ENCODE measurements around the gene PHLPP1.

Gene PHLPP1

DNA sequence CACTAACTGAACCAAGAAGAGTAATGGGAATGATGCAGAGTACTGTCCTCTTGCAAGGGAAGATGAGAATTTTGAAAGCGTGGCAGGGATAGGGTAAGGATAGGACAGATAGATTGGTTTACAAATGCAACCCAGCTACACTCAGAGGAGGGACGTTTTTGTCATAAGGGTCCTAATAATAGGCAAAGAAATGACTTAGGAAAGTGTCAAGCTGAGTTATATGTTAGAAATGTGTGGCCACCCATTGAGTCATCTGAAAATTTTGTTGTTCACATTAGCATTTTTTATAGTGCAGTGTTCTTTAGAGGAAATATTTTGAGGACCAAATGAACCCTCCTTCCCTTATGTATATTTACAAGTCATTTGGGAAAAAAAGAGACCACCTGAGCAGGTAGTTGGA lies 137.5 kb downstream of the PHLPP1 start:
- no peak for DNase-seq (ENCODE audit: low spot score)

DNA sequence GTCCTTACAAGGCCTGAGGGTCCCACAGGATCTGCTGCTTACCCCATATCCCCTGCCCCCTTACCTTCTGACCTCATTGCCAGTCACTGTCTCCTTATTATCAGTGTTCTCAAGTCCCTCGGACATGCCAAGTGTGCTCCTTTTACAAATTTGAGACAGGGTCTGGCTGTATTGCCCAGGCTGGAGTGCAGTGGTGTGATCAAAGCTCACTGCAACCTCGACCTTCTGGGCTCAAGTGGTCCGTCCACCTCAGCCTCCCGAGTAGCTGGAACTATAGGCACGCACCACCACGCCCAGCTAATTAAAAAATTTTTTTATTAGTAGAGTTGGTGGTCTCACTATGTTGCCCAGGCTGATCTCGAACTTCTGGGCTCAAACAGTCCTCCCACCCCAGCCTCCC lies 141.0 kb downstream of the PHLPP1 start:
- DNase-seq (ENCODE audit: low spot score), result no peak

DNA sequence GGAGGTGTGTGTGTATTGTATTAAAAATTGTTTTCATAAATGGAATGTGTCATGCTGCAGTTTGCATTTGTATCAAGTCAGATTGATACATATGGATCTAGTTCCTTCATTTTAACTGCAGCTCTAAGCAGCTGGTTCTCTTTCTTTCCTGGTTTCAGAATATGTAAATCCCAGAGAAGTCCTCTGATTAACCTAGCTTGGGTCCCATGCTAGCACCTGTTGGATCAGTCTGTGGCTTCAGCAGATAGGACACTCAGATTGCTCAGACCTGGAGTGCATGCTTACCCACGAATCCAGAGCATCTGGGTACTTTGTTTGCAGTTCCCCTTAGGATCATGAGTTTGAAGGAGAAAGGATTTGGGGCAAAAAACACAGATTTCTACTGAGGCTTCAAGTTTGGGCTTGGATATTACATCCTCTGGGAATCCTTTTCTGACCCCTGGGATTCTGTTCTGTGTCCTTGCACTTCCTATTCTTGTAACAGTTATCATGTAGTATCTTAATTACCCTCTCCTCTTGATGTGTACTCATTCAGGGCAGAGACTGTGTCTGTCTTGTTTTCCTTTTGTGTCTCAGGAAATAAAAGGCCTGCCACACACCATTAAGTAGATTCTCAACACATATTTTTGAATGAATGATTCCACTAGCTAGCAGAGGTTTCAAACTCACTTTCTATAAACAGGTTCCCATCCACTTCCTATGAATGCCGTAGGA lies 142.1 kb downstream of the PHLPP1 start:
- DNase-seq (ENCODE audit: low spot score), result no peak

DNA sequence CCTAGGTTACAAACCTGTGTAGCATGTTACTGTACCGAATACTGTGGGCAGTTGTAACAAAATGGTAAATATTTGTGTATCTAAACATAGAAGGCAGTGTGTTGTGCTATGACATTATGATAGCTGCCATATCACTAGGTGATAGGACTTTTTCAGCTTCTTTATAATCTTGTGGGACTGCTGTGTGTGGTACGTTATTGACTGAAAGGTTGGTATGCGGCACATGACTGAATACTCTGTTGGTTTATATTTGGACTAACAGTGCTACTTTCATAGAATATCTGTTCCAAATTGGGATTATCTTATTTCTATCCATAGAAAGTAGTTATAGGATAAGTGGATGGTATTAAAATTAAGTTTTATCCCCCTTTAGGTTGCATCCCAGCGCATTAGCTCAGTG lies 144.7 kb downstream of the PHLPP1 start:
- no peak for DNase-seq (ENCODE audit: low spot score)

DNA sequence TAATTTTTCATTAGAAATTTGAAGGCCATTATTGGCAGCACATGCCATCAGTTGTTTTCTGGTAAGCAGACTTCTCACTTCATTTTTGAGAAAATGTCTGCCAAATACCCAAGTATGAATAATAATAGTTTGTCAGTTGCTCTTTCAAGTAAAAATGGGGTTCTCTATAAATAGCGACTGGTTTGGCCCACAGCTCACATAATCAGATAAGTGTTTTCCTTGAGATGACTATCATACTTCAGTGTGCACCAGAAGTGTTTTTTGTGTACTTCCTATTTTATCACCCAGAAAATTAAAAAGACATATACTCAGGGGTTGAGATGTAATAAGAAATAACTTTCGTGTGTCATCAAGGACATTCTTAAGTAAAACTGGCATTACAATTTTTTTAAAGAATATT lies 147.1 kb downstream of the PHLPP1 start:
- no peak for DNase-seq (ENCODE audit: low spot score)

DNA sequence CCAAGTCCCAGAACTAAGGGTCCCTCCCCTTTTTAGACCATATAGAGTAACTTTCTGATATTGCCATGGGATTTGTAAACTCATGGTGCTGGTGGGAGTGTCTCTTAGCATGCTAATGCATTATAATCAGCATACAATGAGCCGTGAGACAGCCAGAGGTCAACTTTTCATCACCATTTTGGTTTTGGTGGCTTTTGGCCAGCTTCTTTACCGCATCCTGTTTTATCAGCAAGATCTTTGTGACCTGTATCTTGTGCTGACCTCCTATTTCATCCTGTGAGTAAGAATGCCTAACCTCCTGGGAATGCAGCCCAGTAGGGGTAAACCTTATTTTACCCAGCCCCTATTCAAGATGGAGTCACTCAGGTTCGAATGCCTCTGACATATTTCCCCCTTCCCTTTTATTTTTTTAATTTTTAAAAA lies 148.2 kb downstream of the PHLPP1 start:
- no peak for DNase-seq (ENCODE audit: low spot score)

DNA sequence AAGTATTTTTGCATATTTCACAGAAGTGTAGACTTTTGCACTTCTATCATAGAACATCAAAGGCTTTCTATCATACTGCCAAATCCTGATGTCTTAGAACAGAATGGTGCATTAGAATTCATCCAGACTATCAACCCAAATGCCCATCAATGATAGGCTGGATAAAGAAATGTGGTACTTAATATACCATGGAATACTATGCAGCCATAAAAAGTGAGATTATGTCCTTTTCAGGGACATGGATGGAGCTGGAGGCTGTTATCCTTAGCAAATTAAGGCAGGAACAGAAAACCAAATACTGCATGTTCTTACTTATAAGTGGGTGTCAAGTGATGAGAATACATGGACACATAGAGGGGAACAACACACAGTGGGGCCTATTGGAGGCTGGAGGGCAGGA lies 150.2 kb downstream of the PHLPP1 start:
- DNase-seq (ENCODE audit: low spot score), result no peak

DNA sequence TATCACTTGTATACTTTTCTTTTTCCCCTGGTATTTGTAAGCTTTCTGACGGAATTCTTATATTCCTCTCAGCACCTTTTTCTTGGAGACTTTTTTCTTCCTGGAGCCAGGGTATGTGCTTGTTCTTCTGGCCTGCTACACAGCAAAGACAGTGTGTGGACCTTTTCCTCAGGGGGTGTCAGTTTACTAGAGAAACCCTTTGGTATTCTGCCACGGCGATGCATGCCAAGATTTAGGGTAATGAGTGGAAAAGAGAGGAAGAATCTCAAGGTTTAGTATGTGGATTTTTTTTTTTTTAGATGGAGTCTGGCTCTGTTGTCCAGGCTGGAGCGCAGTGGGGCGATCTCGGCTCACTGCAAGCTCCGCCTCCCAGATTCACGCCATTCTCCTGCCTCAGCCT lies 152.2 kb downstream of the PHLPP1 start:
- no peak for DNase-seq (ENCODE audit: low spot score)

DNA sequence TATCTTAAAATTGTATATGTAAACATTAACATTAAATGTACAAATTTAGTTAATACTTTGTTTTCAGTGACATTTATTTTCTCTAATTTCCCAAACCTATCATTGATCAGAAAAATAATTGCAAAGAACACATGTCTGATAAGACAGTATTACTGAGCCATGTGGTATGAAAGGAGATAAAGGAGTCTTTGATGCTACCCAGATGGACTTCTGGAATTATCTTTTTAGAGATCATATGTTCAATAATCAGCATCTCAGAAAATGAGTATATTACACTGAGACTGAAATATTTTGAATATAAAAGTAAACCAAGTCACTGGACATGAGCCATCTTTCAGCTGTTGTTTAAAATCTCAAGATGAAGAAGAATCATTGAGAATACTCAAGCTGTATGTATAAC lies 153.3 kb downstream of the PHLPP1 start:
- DNase-seq (ENCODE audit: low spot score), result no peak

DNA sequence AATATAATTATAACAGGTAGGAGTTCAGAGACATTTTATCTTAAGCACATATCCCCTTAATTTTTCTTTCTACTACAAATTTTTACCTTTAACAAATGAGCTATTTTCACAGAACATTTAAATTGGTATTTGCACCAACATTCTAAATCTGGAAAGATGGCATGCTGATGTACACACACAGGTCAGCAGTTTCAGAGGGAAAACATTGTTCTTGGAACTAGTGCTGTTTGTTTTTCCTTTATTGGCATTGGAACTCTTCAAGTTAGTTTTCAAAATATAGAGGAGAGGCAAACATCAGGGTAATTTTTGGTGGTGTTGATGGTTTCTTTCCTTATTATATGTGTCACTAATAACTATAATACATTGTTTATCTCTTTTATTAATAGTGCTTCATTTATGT lies 155.3 kb downstream of the PHLPP1 start:
- DNase-seq (ENCODE audit: low spot score), result no peak

DNA sequence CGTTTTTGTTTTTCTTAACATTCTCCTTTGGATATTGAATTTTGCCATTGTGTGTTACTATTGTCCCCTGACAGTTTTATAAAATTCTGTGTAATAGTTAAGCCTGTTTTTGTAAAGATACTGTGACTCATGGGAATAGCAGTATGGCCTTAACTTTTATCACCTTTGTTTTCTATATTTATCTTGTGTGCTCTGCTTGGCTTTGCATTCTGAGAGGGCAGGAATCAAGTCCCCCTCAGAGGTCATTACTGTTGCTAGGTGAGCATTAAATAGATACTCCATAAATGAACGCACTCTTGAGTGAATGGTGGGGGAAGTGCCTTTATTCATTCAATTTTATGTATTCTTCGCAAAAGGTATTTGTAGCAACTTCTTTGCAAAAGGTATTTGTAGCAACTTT lies 160.0 kb downstream of the PHLPP1 start:
- no peak for DNase-seq (ENCODE audit: low spot score)

DNA sequence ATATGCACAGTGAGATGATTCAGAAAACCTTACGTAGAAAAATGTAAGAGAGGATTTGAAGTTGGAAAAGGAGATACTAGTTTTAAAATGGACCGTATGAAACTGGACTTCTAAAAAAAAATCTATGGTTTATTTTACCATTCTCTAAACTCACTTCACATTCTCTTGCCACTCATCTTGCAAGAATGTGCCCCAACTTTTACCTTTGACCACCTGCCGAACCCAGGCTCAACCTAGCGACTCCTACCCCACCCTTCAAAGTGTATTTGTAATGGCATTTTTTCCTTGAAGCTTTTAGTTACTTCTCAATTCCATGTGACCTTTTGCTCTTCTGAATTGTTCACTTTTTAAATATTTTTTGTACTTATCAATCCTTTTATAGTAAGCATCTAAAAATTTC lies 160.8 kb downstream of the PHLPP1 start:
- no peak for DNase-seq (ENCODE audit: low spot score)

DNA sequence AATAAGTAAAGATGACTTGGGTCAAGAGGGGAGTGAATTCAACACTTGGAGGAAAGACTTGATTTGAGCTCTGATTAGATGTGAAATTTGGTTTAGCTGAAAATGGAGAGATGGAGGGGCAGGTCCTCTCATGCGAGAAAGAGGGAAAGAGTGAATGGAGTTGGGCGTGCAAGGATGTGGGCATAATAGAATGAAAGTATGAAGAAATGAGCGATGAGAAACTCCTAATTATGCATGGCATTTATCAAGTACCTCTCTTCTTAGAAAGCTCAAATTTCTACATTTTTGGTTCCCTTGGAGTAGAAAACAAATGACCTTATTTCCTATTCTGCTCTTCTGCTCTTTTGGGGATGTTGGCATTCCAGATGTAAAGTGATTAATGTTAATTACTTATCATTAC lies 161.5 kb downstream of the PHLPP1 start:
- DNase-seq (ENCODE audit: low spot score), result no peak

DNA sequence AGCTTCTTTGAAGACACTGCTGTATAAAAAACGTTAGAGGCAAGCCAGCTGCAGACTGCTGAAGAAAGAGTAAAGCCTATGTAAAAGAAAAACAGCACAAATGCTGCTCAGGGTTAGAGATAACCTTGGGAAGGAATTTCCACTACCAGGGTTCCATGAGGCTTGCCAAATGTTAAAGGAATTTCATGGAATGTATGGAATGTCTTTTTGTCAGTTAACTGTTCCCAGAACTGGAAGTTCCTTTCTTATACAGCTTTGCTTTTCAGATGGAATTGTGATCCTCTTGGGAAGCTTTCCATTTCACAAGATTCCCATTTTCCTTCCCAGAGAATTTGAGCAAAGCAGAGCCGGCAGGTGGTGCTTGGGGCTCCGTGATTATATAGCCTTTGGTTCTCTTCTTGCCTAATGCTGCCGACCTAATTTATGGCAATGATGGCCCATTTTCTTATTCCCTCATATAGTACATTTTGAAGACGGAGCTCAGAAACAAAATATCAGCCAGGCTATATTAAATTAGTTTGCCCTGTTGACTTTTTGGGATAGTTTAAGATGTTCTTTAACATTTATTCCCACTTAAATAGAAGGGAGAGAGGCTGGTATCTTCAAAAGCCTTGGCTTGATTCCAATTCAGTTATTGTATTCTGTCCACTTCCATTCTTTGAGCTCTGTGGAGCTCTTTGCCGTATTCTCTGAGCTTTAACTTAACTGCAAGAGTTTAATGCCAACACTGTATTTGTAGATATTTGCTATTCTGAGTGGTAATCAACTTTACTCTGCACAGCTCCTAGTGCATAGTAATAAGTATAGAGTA lies 162.3 kb downstream of the PHLPP1 start:
- no peak for DNase-seq (ENCODE audit: low spot score)

DNA sequence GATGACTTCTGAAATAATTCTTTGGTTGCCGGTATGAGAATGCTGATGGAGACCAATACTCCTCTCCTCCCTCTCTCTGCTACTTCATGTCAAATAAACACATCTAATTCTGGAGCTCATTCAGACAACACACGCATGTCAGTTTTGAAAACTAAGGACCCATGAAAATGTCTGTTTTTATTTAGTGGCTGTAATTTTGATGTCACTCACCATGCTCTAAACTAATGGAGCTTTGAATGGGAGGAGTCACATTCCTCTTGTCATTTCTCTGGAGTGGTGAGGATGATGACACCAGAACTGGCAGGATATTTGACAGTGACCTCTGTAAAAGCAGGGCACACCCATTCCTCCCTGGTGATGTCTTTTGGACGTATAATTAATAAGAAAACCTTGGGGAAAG lies 163.0 kb downstream of the PHLPP1 start:
- no peak for DNase-seq (ENCODE audit: low spot score)

DNA sequence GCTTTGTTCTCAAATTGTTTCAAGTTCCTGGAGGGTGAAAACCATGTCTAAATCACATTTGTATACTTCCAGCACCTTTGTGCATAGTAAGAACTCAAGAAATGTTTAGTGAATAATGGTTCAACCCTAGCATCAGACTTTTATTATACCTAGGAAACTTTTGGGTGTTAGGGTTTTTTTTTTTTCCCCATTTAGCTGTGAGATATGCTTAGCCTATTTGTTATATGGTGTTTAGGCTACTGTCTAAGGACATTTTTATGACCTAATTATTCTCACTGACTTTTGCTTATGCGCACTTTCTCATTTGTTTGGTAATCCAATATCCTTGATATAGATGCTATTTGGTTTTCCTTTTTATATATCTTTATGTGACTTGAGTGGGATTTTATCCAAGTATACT lies 164.7 kb downstream of the PHLPP1 start:
- DNase-seq (ENCODE audit: low spot score), result no peak

DNA sequence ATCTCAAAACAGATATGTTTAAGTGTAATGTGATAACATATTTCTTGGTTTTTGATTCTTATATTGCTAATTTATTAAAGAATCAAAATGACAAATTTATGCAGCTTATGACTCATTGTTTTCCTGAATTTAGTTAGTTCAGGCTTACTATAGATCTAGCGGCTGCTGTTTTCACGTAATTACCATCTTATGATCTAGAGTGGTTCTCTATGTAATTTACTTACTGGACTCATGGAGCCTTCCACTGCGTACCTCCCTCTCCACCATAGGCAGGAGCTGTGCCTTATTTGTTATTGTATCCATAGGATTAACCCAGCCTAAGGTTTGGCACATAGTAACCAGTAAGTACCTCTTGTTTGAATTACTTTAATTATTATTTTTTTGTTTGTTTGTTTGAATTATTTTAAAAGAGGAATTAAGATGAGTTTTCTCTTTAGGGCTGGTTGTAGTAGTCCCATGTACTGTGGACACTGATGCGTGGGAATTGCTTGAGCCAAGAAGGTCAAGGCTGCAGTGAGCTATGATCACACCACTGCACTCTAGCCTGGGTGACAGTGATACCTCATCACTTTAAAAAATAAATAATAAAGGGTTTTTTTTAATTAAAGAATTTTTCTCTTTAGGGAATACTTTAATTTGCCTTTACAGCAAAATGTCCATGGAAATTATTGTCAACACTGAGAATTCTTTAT lies 165.5 kb downstream of the PHLPP1 start:
- no peak for DNase-seq (ENCODE audit: low spot score)

DNA sequence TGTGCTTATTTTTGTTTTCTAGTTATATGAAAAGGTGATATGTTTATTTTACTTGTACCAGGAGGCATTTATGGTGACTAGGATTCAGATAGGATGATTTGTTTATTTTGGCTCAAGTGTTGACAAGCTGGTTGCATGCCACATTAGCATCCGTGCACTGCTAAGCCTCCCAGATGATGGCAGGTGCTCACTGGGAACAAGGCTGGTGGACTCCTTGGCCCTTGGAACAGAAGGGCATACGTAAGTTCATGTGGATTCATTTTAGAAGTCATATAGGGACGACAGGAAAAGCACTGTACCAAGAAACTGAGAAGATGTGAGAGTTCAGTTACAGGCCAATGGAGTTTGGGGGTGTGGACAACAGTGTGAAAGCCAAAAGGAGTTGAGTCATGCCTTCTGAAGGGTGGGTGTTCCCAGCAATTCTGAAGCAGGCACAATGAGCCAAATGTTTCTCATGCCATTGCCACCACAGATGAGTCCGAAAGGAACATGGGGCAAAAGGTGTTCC lies 166.2 kb downstream of the PHLPP1 start:
- DNase-seq (ENCODE audit: low spot score), result no peak

DNA sequence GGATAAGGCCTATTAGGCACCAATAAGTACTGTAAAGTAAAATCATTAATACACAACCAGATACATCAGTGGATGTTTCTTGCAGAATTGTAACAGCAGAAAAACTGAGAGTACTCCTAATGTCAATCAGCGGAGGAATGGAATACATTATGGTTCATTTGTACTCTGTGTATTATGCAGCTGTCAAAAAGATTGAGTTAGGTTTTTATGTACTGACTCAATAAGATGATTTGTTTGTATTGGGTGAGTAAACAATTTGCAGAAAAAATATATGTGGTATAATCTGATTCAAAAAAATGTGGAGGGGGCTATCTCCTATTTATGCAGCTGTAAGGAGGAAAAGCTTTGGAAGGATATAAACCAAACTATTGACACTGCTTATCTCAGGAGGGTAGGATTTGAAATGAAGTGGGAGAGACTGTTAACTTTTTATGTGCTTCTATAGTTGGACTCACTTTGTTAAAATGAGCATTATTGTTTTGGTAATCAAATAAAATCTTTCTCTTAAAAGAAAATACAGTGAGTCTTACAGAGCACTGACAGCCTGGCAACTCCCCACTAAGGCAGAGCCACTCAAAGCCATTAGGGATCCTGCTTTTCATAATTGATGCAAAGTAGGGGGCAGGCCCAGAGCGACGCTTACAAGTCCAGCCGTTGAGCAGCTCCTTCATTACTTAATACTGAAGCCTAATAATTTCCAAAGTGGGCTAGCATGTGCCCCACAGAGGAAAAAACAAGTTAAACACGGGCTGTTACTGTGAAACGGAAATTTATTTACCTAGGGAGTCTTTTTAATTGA lies 168.8 kb downstream of the PHLPP1 start:
- no peak for DNase-seq (ENCODE audit: low spot score)

DNA sequence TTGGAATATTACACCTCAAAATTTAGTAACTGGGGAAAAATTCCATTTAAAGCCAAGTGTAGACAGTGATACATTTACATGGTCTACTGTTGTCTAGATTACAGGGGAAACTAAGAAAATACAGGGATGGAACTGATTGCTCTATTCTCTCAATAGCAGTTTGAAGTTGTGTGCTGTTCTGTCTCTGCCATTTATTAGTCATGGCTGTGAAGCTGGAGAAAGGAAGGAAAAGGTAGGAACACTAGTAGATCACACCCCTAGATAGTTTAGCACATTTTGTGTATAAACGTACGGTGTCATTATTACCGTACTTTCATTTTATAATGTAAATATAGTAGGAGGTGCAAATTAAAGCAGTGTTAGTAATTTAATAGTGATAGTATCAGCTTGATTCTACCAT lies 170.5 kb downstream of the PHLPP1 start:
- no peak for DNase-seq (ENCODE audit: low spot score)

DNA sequence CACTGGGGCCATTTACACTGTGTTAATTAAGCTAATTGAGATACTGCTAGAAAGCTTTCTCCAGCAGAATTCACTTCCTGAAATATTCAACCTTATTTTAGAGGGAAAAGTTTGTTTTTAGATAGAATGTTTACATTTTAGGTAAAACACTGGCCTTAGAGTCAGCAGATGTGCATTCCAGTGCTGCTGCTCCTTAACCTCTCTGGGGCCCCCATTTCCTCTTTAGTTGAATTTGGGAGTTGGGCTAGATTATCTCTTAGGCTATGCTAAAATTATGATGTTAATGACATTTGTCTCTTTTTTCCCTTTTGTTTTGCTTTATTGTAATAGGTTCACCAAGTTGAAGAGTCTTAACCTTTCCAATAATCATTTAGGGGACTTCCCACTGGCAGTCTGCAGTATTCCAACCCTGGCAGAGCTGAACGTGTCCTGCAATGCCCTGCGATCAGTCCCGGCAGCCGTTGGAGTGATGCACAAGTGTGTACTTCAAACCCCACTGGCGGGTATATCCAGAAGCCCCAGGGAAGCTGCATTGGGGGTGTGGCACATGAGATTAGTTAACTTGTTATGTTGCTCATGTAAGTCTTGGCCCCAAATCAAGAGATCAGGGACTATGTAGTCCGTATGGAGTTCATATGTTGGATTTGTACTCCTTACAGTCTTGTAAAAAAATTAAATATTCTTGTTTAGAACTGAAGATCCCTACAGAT lies 179.5 kb downstream of the PHLPP1 start:
- no peak for DNase-seq (ENCODE audit: low spot score)

Measured in CD4-positive, alpha-beta T cell treated with Interleukin-15 for 4 hours (primary cell).